PC-3 (cell line): ENCODE measurements around the gene DOCK4. TPM values are rescaled to one million over a fixed set of nuclear protein-coding genes. Genes with fewer than 3 reads are reported as not detected.

Experiments used
- ATAC-seq: fragments of 200-7000 bp; cut with Tn5 transposase; 2 replicates; pipeline ENCODE4 v1.9.1; 2020; ENCODE audit warnings: mild to moderate bottlenecking, moderate library complexity
- BruUV-seq: library from RNA; stranded (reverse); fragments of 400-500 nt; replicated peaks from 2 replicates; lab custom pipeline; 2021; lab: Mats Ljungman, UMichigan
- CTCF ChIA-PET: fragments of 300-600 bp; sonication (Branson Sonifier 250); formaldehyde crosslinking; loops from one replicate; lab custom pipeline; 2022; ENCODE audit warnings: antibody characterized with exemption; lab: Charles Lee
- POLR2A ChIA-PET: fragments of 300-600 bp; sonication (Branson Sonifier 250); formaldehyde crosslinking; loops from one replicate; lab custom pipeline; 2022; ENCODE audit warnings: antibody characterized with exemption; ENCODE audit not compliant: unreplicated experiment; lab: Charles Lee
- DNase-seq: peaks from one replicate; pipeline ENCODE4 v3.0.0-alpha.2; 2015
- H2AFZ ChIP-seq: fragments of 300-600 bp; sonication (generic); 2 replicates; pipeline ENCODE4 v1.6.0; 2016; ENCODE audit warnings: antibody characterized with exemption, low read length
- H3F3A ChIP-seq: fragments of 300-600 bp; sonication (generic); one replicate; pipeline ENCODE4 v1.6.0; 2017; ENCODE audit warnings: antibody characterized with exemption, low read length, control low read depth, mild to moderate bottlenecking; ENCODE audit not compliant: unreplicated experiment
- H3K27ac ChIP-seq: fragments of 300-600 bp; sonication (generic); 2 replicates; pipeline ENCODE4 v1.5.1; 2016; ENCODE audit warnings: mild to moderate bottlenecking, low read length
- H3K27me3 ChIP-seq: fragments of 300-600 bp; sonication (generic); 2 replicates; pipeline ENCODE4 v1.6.1; 2016; ENCODE audit warnings: low read length, mixed read lengths
- H3K36me3 ChIP-seq: fragments of 300-600 bp; sonication (generic); 2 replicates; pipeline ENCODE4 v1.6.1; 2016; ENCODE audit warnings: low read depth, mixed run types, low read length, mixed read lengths
- H3K4me1 ChIP-seq: fragments of 300-600 bp; sonication (generic); 2 replicates; pipeline ENCODE4 v1.5.1; 2016; ENCODE audit warnings: low read length; ENCODE audit not compliant: insufficient read depth
- H3K4me2 ChIP-seq: fragments of 300-600 bp; sonication (generic); 2 replicates; pipeline ENCODE4 v1.6.0; 2016; ENCODE audit warnings: low read length
- H3K4me3 ChIP-seq: fragments of 300-600 bp; sonication (generic); 2 replicates; pipeline ENCODE4 v1.5.1; 2016; ENCODE audit warnings: mild to moderate bottlenecking, low read length, mixed read lengths
- H3K79me2 ChIP-seq: fragments of 300-600 bp; sonication (generic); 2 replicates; pipeline ENCODE4 v1.6.1; 2017; ENCODE audit warnings: low read length, mixed read lengths
- H3K9ac ChIP-seq: fragments of 300-600 bp; sonication (generic); 2 replicates; pipeline ENCODE4 v1.6.0; 2016; ENCODE audit warnings: mild to moderate bottlenecking, low read length
- H3K9me2 ChIP-seq: fragments of 300-600 bp; sonication (generic); replicated peaks from 2 replicates; pipeline ENCODE4 v1.6.1; 2016; ENCODE audit warnings: mixed run types, low read length, mixed read lengths
- H3K9me3 ChIP-seq: fragments of 300-600 bp; sonication (generic); 2 replicates; pipeline ENCODE4 v1.6.1; 2016; ENCODE audit warnings: low read length, mixed read lengths
- H4K20me1 ChIP-seq: fragments of 300-600 bp; sonication (generic); 2 replicates; pipeline ENCODE4 v1.6.1; 2016; ENCODE audit warnings: low read length, mixed read lengths
- EZH2 ChIP-seq: fragments of 300-600 bp; sonication (generic); IDR thresholded peaks from one replicate; pipeline ENCODE4 v1.6.1; 2017; ENCODE audit warnings: antibody characterized with exemption, mild to moderate bottlenecking, low read length; ENCODE audit not compliant: unreplicated experiment
- EZH2phosphoT487 ChIP-seq: fragments of 300-600 bp; sonication (generic); IDR thresholded peaks from 2 replicates; pipeline ENCODE4 v1.6.1; 2018; ENCODE audit warnings: mild to moderate bottlenecking, antibody characterized with exemption, low read length, borderline replicate concordance
- intact Hi-C: fragments of 100-400 bp; cut with micrococcal nuclease; formaldehyde crosslinking; loops from 2 replicates; pipeline ENCODE4 v1.9.0; 2023
- total RNA-seq: library from RNA; depleted of rRNA; stranded (reverse); fragments of >200 nt; gene quantifications from 2 replicates; pipeline ENCODE4 v1.2.3, GENCODE V29; 2014
- TF ChIP-seq, protein P1 (sequence below): fragments of 300-600 bp; sonication (generic); conservative IDR thresholded peaks from 2 replicates; pipeline ENCODE4 v1.5.1; 2017; ENCODE audit warnings: antibody characterized with exemption, low read depth, mild to moderate bottlenecking, low read length

The DOCK4 gene
- total RNA-seq, 1 experiment from 2014 or later: 25.4 TPM

GRCh38 chr7:112069879-112070321, 136.3 kb downstream of the DOCK4 start:
- peak overlapping the region; percentile 11; the same call in 1 of the 2 replicates for H3K4me2 ChIP-seq
- H3K9me2 ChIP-seq: no peaks in the 10 kb centered on the region
- no peaks in the 10 kb centered on the region for H3K27me3 ChIP-seq
- H2AFZ ChIP-seq: no peak overlapping the region
- no peaks in the 10 kb centered on the region for H3K36me3 ChIP-seq
- no peaks in the 10 kb centered on the region for H3F3A ChIP-seq
- no TSS peak for BruUV-seq
- H3K27ac ChIP-seq: no peak overlapping the region
- no peak for TF ChIP-seq EZH2
- TF ChIP-seq, protein P1, sequence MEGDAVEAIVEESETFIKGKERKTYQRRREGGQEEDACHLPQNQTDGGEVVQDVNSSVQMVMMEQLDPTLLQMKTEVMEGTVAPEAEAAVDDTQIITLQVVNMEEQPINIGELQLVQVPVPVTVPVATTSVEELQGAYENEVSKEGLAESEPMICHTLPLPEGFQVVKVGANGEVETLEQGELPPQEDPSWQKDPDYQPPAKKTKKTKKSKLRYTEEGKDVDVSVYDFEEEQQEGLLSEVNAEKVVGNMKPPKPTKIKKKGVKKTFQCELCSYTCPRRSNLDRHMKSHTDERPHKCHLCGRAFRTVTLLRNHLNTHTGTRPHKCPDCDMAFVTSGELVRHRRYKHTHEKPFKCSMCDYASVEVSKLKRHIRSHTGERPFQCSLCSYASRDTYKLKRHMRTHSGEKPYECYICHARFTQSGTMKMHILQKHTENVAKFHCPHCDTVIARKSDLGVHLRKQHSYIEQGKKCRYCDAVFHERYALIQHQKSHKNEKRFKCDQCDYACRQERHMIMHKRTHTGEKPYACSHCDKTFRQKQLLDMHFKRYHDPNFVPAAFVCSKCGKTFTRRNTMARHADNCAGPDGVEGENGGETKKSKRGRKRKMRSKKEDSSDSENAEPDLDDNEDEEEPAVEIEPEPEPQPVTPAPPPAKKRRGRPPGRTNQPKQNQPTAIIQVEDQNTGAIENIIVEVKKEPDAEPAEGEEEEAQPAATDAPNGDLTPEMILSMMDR: no peak
- peak; percentile 96 for ATAC-seq
- no peaks in the 10 kb centered on the region for H3K9me3 ChIP-seq
- peaks cover 32% of the 10 kb centered on the region for H3K4me1 ChIP-seq
- no peaks in the 10 kb centered on the region for H4K20me1 ChIP-seq
- CTCF ChIA-PET: no interaction called here
- intact Hi-C loops: no loop called here
- H3K4me3 ChIP-seq: no peak overlapping the region
- H3K79me2 ChIP-seq: peaks cover 16% of the 10 kb centered on the region
- DNase-seq: peak; percentile 58
- H3K9ac ChIP-seq: no peak overlapping the region
- POLR2A ChIA-PET: interaction anchor here (0.6 kb wide), 1 partner anchor 67 kb away, joined by 8 read pairs; no protein-coding TSS in a partner anchor

DNA sequence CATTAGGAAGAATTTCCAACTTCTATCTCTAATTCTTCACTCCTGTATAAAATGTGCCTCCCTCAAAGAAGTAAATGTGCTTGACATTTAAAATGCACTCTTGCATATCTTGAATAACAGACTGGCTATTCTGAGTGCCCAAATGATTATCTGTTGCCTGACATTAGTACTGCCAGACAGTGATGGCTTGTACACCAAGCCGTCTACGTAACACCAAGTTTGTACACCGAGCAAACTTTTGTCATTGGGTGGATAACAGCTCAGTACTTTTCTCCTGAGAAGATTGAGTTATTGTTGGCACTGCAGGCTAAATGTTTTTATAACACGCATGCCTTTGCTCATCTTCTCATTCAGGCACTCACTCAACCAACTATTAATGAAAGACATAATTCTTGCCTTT, 137.2 kb downstream of the DOCK4 start:
- Histone ChIP-seq H3K27ac (no peak overlapping the region), H3K4me1 (peaks cover 32% of the 10 kb centered on the region), H3K9me2 (no peaks in the 10 kb centered on the region), H3K9ac (no peak overlapping the region), H3F3A (no peaks in the 10 kb centered on the region), H3K4me2 (no peak overlapping the region), H3K4me3 (no peak overlapping the region), H3K79me2 (peaks cover 16% of the 10 kb centered on the region), H3K9me3 (no peaks in the 10 kb centered on the region), H3K36me3 (no peaks in the 10 kb centered on the region), H3K27me3 (no peaks in the 10 kb centered on the region), H2AFZ (no peak overlapping the region), H4K20me1 (no peaks in the 10 kb centered on the region)
- intact Hi-C loops: no loop called here
- BruUV-seq: no TSS peak
- ChIA-PET POLR2A (no interaction called here), CTCF (no interaction called here)
- ATAC-seq (no peak), DNase-seq (no peak)
- TF ChIP-seq EZH2 (no peak), EZH2phosphoT487 (no peak)
- TF ChIP-seq, protein P1: no peak

DNA sequence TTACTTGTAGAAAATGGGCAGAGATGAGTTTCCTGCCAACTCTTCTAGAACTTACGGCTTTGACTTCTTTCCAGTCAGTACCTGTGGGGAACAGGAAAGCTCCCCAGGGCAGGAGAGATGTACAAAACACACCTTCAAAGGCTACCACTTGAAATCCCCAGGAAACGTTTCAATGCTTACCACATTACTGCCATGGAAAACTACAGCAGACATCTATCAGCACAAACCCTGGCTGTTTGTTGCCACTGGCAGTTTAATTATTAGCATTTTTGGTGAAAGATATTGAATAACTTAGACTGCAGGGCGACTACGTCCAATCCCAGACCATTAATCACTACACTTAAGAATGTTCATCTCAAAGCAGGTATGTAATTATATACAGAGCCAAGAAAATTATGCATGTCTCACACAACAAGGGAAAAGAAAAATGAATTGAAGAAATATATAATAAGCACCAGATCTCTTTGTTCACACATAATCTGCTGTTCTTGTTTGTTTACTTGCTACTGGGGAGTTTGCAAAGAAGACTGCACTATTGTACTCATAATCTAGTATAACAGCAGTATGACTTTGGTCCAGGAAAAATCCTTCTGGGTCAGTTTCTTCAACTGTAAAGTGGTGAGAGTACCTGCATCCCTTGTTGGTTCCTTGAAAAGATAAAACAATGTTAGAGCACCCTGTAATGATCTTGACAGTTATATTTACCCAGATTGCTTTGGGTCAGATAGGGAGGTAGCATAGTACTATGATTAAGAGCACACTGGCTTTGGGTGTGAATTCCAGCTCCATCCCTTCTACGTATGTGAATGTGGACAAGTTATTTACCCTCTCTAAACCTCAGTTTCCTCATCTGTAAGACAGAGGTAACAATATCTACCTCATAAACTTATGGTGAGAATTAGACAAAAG, 138.3 kb downstream of the DOCK4 start:
- BruUV-seq: no TSS peak
- Histone ChIP-seq H3F3A (no peaks in the 10 kb centered on the region), H3K9me2 (no peaks in the 10 kb centered on the region), H3K36me3 (no peaks in the 10 kb centered on the region), H3K9me3 (no peaks in the 10 kb centered on the region), H3K9ac (no peak overlapping the region), H3K27ac (no peak overlapping the region), H2AFZ (no peak overlapping the region), H4K20me1 (no peaks in the 10 kb centered on the region), H3K27me3 (no peaks in the 10 kb centered on the region), H3K4me1 (peaks cover 32% of the 10 kb centered on the region), H3K4me2 (no peak overlapping the region), H3K79me2 (peaks cover 9% of the 10 kb centered on the region), H3K4me3 (no peak overlapping the region)
- CTCF ChIA-PET: no interaction called here
- ATAC-seq (no peak), DNase-seq (no peak)
- POLR2A ChIA-PET: interaction anchor here (0.7 kb wide), 1 partner anchor 769 kb away, joined by 3 read pairs; no protein-coding TSS in a partner anchor
- intact Hi-C loops: no loop called here
- TF ChIP-seq, protein P1: no peak
- TF ChIP-seq EZH2 (no peak), EZH2phosphoT487 (no peak)
